Fibroblast of skin of abdomen (primary cell): Measurements from ENCODE around the gene PDGFA.

Experiments
- DNase-seq: peaks from one replicate; pipeline ENCODE4 v3.0.0-alpha.2; 2013

PDGFA gene

GRCh38 chr7:458511-459245 lies 61.0 kb downstream of the PDGFA start:
- no peak for DNase-seq

DNA sequence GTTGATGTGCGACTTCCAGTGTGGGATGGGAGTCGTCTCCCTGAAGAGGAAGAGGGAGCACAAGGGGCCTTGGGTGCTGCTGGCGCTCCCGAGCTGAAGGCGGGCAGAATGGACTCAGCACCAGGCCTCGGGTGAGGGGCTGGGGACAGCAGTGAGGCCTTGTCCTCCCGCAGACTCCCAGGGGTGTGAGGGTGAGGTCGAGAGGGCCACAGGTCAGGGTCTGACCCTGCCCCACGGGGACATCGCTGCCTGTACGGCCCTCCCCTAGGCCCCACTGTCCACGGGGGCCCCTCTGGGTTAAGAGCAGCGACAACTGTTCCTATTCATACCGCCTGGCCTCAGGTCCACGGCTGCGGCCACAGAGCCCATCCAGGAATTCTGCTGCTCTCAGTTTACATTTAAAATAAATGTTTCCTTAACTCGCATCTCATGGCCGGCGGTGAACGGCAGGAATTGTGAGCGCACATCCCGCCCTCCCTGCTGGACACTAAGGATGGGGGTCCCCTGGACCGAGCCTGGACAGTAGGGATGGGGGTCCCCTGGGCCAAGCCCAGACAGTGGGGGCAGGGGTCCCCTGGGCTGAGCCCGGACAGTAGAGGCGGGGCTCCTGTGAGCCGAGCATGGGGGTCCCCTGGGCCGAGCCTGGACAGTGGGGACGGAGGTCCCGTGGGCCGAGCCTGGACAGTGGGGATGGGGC lies 61.7 kb downstream of the PDGFA start:
- DNase-seq = no peak

GRCh38 chr7:455110-455928 lies 64.3 kb downstream of the PDGFA start:
- DNase-seq = no peak

GRCh38 chr7:454356-455109 lies 65.1 kb downstream of the PDGFA start:
- no peak for DNase-seq

- DNase-seq = no peak
Observed at GRCh38 chr7:453597-454306, 65.9 kb downstream of the PDGFA start.

DNA sequence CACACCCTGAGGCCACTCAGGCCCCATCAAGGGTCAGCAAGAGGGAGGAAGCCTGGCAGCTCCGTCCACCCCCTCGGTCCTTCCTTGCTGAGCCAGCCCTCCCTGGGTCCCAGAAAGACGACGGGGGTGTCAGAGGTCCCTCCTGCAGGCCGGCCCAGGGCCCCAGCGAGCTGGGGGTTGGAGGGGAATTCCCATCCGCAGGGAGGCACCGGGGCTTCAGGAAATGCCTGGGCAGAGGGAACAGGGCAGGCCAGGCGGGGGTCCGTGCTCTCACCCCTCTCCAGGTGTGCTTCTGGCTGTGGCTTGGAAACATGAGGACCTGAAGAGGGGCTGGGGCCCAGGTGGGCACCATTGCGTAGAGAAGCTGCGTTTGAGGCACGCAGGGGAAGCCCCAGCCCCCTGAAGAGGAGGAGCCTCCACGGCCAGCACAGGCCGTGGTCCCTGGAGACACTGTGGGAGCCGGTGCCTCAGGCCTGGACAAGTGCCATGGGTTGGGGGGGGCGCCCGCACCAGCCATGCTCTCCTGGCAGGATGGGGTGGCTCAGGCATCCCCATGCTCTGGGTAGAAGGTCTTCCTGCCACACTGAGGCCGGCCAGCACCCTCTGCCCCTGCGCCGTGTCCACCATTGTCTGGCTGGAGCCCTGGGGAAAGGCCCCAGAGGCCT lies 66.7 kb downstream of the PDGFA start:
- DNase-seq = no peak

- peak; percentile 53 for DNase-seq
Observed at GRCh38 chr7:452226-452751, 67.4 kb downstream of the PDGFA start.

- no peak for DNase-seq
Observed at GRCh38 chr7:451255-452225, 68.1 kb downstream of the PDGFA start.

- no peak for DNase-seq
Observed at GRCh38 chr7:450741-451140, 68.9 kb downstream of the PDGFA start.

- no peak for DNase-seq
Observed at GRCh38 chr7:450036-450435, 69.6 kb downstream of the PDGFA start.

- no peak for DNase-seq
Observed at GRCh38 chr7:449324-450019, 70.2 kb downstream of the PDGFA start.

DNA sequence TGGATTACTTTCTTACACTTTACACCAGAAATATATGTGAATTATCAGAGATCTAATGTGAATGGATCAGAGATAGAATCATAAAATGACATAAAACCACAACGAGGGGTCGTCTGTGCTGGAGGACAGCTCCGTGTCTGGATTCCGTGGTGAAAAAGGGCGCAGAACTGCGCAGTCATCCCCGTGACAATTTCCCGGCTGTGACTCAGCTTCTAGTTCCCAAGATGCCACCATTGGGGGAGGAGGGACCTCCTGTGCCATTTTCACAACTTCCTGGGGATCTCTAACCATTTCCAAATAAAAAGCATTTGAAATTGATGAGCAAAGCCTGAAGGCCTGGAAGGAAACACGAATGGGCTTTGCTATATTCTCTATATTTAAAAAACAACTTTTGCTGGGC lies 72.1 kb downstream of the PDGFA start:
- no peak for DNase-seq
